ENCODE results near the gene ENDOD1. TPM values are rescaled to one million over a fixed set of nuclear protein-coding genes. Genes with fewer than 3 reads are reported as not detected.

ENDOD1 gene
- total RNA-seq, 2 donors from 2014 or later = 49.6 to 79.8 TPM

DNA sequence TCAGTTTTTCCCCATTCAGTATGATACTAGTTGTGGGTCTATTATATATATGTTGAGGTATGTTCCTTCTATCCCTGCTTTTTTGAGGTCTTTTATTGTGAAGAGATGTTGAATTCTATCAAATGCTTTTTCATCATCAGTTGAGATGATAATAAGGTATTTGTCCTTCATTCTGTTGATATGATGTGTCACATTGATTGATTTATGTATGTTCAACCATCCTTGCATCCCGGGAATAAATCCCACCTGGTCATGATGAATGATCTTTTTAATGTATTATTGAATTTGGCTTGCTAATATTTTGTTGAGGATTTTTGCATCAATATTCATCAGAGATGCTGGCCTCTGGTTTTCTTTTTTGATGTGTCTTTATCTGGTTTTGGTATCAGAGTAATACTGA, 26.0 kb downstream of the ENDOD1 start:
- Histone ChIP-seq H3K27ac (no peak overlapping the region), H3K4me1 (replicated peaks) (no peaks in the 10 kb centered on the region), H3K9me3 (no peaks in the 10 kb centered on the region), H3K36me3 (no peaks in the 10 kb centered on the region), H3K4me3 (no peak overlapping the region), H3K27me3 (replicated peaks; ENCODE audit: insufficient read depth) (no peaks in the 10 kb centered on the region)
- 91% methylated on average over 1 of the region's 1 CpG for WGBS
- intact Hi-C loops (cut with DNase I) = no loop called here
- TF ChIP-seq, protein P1, sequence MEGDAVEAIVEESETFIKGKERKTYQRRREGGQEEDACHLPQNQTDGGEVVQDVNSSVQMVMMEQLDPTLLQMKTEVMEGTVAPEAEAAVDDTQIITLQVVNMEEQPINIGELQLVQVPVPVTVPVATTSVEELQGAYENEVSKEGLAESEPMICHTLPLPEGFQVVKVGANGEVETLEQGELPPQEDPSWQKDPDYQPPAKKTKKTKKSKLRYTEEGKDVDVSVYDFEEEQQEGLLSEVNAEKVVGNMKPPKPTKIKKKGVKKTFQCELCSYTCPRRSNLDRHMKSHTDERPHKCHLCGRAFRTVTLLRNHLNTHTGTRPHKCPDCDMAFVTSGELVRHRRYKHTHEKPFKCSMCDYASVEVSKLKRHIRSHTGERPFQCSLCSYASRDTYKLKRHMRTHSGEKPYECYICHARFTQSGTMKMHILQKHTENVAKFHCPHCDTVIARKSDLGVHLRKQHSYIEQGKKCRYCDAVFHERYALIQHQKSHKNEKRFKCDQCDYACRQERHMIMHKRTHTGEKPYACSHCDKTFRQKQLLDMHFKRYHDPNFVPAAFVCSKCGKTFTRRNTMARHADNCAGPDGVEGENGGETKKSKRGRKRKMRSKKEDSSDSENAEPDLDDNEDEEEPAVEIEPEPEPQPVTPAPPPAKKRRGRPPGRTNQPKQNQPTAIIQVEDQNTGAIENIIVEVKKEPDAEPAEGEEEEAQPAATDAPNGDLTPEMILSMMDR (IDR thresholded peaks at IDR 0.05) = no peak
- TF ChIP-seq POLR2AphosphoS5 (IDR thresholded peaks at IDR 0.05) (no peak), POLR2A (IDR thresholded peaks at IDR 0.05) (no peak)
- no peak for DNase-seq (ENCODE audit: low spot score)

GRCh38 chr11:95119361-95120060, 29.9 kb downstream of the ENDOD1 start:
- Histone ChIP-seq H3K27ac (peak overlapping the region in 1 of 2 donors; percentile 55), H3K9me3 (no peaks in the 10 kb centered on the region), H3K4me3 (no peak overlapping the region), H3K4me1 (replicated peaks) (no peaks in the 10 kb centered on the region), H3K36me3 (no peaks in the 10 kb centered on the region), H3K27me3 (replicated peaks; ENCODE audit: insufficient read depth) (no peaks in the 10 kb centered on the region)
- WGBS = 52% methylated on average over 2 of the region's 2 CpGs
- DNase-seq (ENCODE audit: low spot score) = peak; percentile 70
- TF ChIP-seq, protein P1 (IDR thresholded peaks at IDR 0.05) = no peak
- TF ChIP-seq POLR2A (IDR thresholded peaks at IDR 0.05) (no peak), POLR2AphosphoS5 (IDR thresholded peaks at IDR 0.05) (peak; percentile 47)
- intact Hi-C loops (cut with DNase I) = no loop called here

DNA sequence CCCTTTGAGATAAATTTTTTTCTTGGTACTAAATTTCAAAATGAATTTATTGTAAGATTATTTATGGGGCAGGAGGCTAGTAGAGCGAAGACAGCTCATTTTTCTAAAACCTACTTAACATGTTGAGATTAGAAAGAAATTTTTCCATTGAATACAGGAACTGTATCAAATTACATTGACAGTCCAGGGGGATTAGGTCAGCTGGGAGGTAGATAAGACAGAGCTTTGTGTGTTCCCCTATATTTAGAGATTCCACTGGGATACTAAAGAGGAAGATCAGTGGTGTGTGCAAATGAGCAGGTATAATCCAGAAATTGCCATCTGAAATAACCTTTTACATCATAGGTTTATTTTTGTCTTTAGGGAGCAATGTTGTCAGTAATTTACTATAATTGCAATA, 32.1 kb downstream of the ENDOD1 start:
- Histone ChIP-seq H3K4me1 (replicated peaks) (no peaks in the 10 kb centered on the region), H3K27me3 (replicated peaks; ENCODE audit: insufficient read depth) (no peaks in the 10 kb centered on the region), H3K36me3 (no peaks in the 10 kb centered on the region), H3K9me3 (no peaks in the 10 kb centered on the region), H3K27ac (no peak overlapping the region), H3K4me3 (no peak overlapping the region)
- WGBS = 69% methylated on average over 1 of the region's 1 CpG
- TF ChIP-seq, protein P1 (IDR thresholded peaks at IDR 0.05) = no peak
- no peak for TF ChIP-seq POLR2A (IDR thresholded peaks at IDR 0.05)
- no peak for TF ChIP-seq POLR2AphosphoS5 (IDR thresholded peaks at IDR 0.05)
- intact Hi-C loops (cut with DNase I) = no loop called here
- no peak for DNase-seq (ENCODE audit: low spot score)

- no peak overlapping the region for H3K27ac ChIP-seq
- peaks cover 0 to 3% of the 10 kb centered on the region in 2 donors for H3K36me3 ChIP-seq
- H3K4me1 ChIP-seq (replicated peaks) = no peaks in the 10 kb centered on the region
- H3K9me3 ChIP-seq = no peaks in the 10 kb centered on the region
- no peak overlapping the region for H3K4me3 ChIP-seq
- DNase-seq (ENCODE audit: low spot score) = no peak
- no peaks in the 10 kb centered on the region for H3K27me3 ChIP-seq (replicated peaks; ENCODE audit: insufficient read depth)
- no peak for TF ChIP-seq POLR2A (IDR thresholded peaks at IDR 0.05)
- TF ChIP-seq POLR2AphosphoS5 (IDR thresholded peaks at IDR 0.05) = no peak
- TF ChIP-seq, protein P1 (IDR thresholded peaks at IDR 0.05) = no peak
- intact Hi-C loops (cut with DNase I) = no loop called here
- WGBS = 72% methylated on average over 3 of the region's 3 CpGs
These were observed 33.9 kb downstream of the ENDOD1 start for GRCh38 chr11:95123556-95123955.

DNA sequence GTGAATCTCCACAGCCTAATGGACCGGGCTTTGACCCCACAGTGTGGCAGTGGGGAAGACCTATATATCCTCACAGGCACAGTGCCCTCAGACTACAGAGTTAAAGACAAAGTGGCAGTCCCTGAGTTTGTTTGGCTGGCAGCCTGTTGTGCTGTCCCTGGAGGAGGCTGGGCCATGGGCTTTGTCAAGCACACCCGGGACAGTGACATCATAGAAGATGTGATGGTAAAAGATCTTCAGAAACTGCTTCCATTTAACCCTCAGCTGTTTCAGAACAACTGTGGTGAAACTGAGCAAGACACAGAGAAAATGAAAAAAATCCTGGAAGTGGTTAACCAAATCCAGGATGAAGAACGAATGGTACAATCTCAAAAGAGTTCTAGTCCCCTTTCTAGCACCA, 39.0 kb downstream of the ENDOD1 start:
- WGBS = 96% methylated on average over 3 of the region's 3 CpGs
- Histone ChIP-seq H3K4me1 (replicated peaks) (no peaks in the 10 kb centered on the region), H3K27me3 (replicated peaks; ENCODE audit: insufficient read depth) (no peaks in the 10 kb centered on the region), H3K36me3 (peaks cover 0 to 3% of the 10 kb centered on the region in 2 donors), H3K27ac (no peak overlapping the region), H3K4me3 (no peak overlapping the region), H3K9me3 (no peaks in the 10 kb centered on the region)
- no peak for TF ChIP-seq POLR2AphosphoS5 (IDR thresholded peaks at IDR 0.05)
- TF ChIP-seq, protein P1 (IDR thresholded peaks at IDR 0.05) = no peak
- TF ChIP-seq POLR2A (IDR thresholded peaks at IDR 0.05) = no peak
- no peak for DNase-seq (ENCODE audit: low spot score)
- intact Hi-C loops (cut with DNase I) = no loop called here

Measured in prostate gland (tissue), 2 donors.